Brain microvascular endothelial cell (primary cell): ENCODE measurements around the gene TRPM6.

Experiments used
- DNase-seq: peaks from one replicate; pipeline ENCODE4 v3.0.0-alpha.2; 2020
- H3K27ac ChIP-seq: fragments of 250-450 bp; sonication (Bioruptor Pico); 2 replicates; pipeline ENCODE4 v1.5.1; 2020; ENCODE audit warnings: mild to moderate bottlenecking, moderate library complexity
- H3K27me3 ChIP-seq: fragments of 250-450 bp; sonication (Bioruptor Pico); replicated peaks from 2 replicates; pipeline ENCODE4 v1.5.1; 2020; ENCODE audit warnings: mild to moderate bottlenecking
- H3K36me3 ChIP-seq: fragments of 250-450 bp; sonication (Bioruptor Pico); replicated peaks from 2 replicates; pipeline ENCODE4 v1.5.1; 2020; ENCODE audit warnings: mild to moderate bottlenecking
- H3K4me3 ChIP-seq: 2 replicates; pipeline ENCODE4 v1.5.1; 2011; ENCODE audit warnings: low read depth, mild to moderate bottlenecking, control low read depth, low read length, moderate library complexity
- in situ Hi-C: cut with HindIII; loops from 2 replicates; pipeline ENCODE4 v1.10.0; 2017; ENCODE audit warnings: low sequenced_read_pairs, low pct_ligation_motif_present
- TF ChIP-seq, protein P1 (sequence below): IDR thresholded peaks from 2 replicates; pipeline ENCODE4 v1.5.1; 2011; ENCODE audit warnings: low read depth, mild to moderate bottlenecking, moderate library complexity, low read length, control low read depth, inconsistent platforms; ENCODE audit errors: missing control alignments

TRPM6 gene

DNA sequence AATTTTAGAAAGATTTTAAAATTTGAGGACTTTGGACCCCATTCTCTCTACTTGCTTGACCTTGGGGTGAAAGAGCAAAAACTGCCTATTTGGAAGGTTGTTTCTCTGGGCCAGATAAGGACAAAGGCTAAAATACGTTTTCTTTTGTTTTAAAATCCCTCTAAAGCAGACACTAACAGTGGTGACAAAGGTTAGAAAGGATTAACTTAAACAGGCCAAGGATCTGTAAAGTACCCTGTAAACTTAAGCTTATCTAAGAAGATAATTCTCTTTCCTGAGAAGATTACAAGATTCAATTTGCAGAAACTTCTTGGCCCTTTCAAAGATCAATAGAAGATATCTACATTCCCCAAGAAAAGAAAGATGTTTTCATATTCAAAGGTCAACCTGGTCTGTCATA is 12.1 kb downstream of the TRPM6 start:
- no peak overlapping the region for H3K27ac ChIP-seq
- H3K27me3 ChIP-seq, result no peaks in the 10 kb centered on the region
- in situ Hi-C loops, result no loop called here
- TF ChIP-seq, protein P1, sequence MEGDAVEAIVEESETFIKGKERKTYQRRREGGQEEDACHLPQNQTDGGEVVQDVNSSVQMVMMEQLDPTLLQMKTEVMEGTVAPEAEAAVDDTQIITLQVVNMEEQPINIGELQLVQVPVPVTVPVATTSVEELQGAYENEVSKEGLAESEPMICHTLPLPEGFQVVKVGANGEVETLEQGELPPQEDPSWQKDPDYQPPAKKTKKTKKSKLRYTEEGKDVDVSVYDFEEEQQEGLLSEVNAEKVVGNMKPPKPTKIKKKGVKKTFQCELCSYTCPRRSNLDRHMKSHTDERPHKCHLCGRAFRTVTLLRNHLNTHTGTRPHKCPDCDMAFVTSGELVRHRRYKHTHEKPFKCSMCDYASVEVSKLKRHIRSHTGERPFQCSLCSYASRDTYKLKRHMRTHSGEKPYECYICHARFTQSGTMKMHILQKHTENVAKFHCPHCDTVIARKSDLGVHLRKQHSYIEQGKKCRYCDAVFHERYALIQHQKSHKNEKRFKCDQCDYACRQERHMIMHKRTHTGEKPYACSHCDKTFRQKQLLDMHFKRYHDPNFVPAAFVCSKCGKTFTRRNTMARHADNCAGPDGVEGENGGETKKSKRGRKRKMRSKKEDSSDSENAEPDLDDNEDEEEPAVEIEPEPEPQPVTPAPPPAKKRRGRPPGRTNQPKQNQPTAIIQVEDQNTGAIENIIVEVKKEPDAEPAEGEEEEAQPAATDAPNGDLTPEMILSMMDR, result no peak
- no peak for DNase-seq
- no peak overlapping the region for H3K4me3 ChIP-seq
- H3K36me3 ChIP-seq, result no peaks in the 10 kb centered on the region

DNA sequence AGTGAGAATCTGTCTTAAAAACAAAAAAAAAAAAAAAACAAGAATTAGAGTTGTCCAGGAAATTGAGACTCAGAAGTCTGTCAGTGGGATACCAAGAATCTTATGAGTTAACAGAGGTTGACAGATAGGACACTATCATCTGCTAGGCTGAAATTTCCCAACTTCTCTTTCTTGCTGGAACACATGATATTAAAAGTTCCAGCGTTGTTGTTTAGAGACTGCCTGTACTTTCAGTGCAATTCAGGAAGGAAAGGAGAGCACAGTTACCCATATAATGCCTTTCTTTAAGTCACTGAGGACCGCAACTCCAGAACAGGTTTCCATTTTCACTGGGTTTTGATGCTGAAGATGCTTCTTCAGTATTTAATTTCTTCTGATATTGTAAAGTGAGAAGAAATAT is 13.5 kb downstream of the TRPM6 start:
- Histone ChIP-seq H3K27me3 (no peaks in the 10 kb centered on the region), H3K4me3 (no peak overlapping the region), H3K27ac (no peak overlapping the region), H3K36me3 (no peaks in the 10 kb centered on the region)
- TF ChIP-seq, protein P1, result no peak
- no peak for DNase-seq
- in situ Hi-C loops, result no loop called here

DNA sequence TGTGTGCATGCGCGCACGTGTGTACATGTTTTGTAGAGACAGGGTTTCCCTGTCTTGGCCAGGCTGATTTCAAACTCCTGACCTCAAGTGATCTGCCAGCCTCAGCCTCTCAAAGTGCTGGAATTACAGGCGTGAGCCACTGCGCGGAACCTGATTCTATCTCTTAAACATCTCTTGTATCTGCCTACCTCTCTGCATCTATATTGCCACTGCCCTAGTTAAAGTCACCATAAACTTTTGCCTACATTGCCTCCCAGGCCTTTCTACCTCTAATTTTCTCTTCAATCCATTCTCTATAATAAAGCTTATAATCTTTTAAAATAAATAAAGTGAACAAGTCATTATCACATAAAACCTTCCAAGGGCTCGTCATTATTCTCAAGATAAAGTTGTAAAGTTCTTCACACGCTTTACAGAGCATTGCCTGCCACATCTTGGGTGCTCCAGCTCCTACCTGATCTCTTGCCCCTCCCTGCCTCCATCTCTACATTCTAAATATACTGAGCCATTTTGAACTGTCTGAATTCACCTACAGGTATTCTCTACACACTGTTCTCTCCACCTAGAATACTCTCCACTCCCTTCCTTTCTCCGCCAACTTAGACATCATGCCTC is 15.0 kb downstream of the TRPM6 start:
- no peak for DNase-seq
- Histone ChIP-seq H3K27ac (no peak overlapping the region), H3K4me3 (no peak overlapping the region), H3K27me3 (no peaks in the 10 kb centered on the region), H3K36me3 (no peaks in the 10 kb centered on the region)
- in situ Hi-C loops, result no loop called here
- TF ChIP-seq, protein P1, result no peak

DNA sequence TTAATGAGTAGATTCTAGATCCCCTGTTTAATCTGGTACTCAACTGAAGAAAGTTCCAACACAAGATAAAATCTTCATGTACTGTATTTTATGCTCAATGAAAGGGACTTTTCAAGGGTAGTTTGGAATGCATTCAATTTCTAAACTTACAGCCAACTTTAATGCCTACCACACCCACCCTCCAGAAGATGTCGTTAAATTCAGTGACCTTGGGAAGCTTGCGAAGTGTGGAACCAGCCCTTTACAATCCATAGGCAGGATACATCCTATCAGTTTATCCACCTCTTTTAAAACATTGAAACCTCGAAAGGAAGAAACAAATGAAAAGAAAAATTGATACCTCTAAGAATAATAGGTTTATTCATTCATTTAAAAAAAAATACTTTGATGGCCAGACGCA is 20.2 kb downstream of the TRPM6 start:
- no peaks in the 10 kb centered on the region for H3K27me3 ChIP-seq
- DNase-seq, result no peak
- H3K36me3 ChIP-seq, result no peaks in the 10 kb centered on the region
- in situ Hi-C loops, result no loop called here
- H3K27ac ChIP-seq, result no peak overlapping the region
- H3K4me3 ChIP-seq, result no peak overlapping the region
- TF ChIP-seq, protein P1, result no peak

DNA sequence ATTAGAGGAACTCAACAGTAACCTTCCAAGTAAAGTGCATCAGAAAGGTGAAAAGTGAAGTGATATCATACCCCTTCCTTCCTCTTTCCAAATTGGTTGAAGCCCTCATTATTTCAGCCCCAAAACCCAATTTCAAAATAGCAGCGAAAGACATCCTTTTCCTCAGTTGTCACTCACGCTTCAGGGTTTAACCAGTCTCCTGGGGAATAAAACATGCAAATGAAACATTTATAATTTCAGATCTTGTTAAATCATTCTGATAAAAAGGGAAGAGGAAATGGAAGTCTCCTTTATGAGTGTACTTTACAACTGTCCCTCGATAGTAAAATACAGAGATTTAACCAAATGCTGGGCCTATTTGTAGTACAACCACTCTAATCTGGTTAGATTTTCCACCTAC is 22.5 kb downstream of the TRPM6 start:
- Histone ChIP-seq H3K27me3 (no peaks in the 10 kb centered on the region), H3K4me3 (no peak overlapping the region), H3K36me3 (no peaks in the 10 kb centered on the region), H3K27ac (no peak overlapping the region)
- in situ Hi-C loops, result no loop called here
- TF ChIP-seq, protein P1, result no peak
- DNase-seq, result no peak
